Measurements from ENCODE around the gene AK9. TPM values are rescaled to one million over a fixed set of nuclear protein-coding genes. Genes with fewer than 3 reads are reported as not detected.

AK9 gene
- total and polyA plus RNA-seq, 9 of the 15 experiments (the other 6 are each of a cell fraction or from before 2014, with no cell fraction given): 0.59 to 1.9 (median 1.2) TPM

DNA sequence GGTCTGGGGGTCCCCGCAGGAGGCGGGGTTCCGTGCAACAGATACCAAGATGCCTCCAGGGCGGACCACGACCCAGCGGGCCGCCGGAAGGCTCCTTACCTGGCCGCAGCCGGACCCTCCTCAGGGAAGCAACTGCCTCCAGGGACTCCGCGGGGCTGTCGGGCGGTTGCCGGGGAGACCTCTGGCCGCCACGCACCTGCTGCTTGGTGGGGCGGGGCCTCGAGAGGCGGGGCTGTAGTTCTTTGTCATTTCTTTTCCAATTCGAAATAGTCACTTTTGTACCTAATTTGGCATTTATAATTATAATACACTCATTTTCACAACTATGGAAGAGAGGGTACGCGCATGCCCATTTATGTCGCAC is 647 bp downstream of the AK9 start:
- 9% methylated on average over 24 of the region's 24 CpGs for WGBS (ENCODE audit: insufficient coverage, low coverage, missing lambda C conversion rate)
- Histone ChIP-seq H4K20me1 (replicated peaks; ENCODE audit: control insufficient read depth, insufficient read depth, low read length) (no peaks in the 10 kb centered on the region), H3K4me3 (peak overlapping the region; percentile 55), H3K27ac (ENCODE audit: extremely low read depth, low read depth, low read length) (no peak overlapping the region; the same call in 2 of the 3 replicates), H2AFZ (ENCODE audit: low read depth, low read length) (peak overlapping the region; percentile 99), H3K9me1 (ENCODE audit: control insufficient read depth, insufficient read depth, low read length) (no peaks in the 10 kb centered on the region), H3K27me3 (ENCODE audit: control insufficient read depth in 2 of 2, insufficient read depth in 2 of 2, low read length in 2 of 2) (peaks cover 2 to 4% of the 10 kb centered on the region in 2 experiments; a peak in 2 of 5 replicates), H3K4me2 (ENCODE audit: insufficient read depth, low read length) (peak overlapping the region; percentile 96), H3K79me2 (ENCODE audit: control insufficient read depth, insufficient read depth, low read length) (no peaks in the 10 kb centered on the region), H3K36me3 (ENCODE audit: control insufficient read depth, insufficient read depth, low read length) (no peaks in the 10 kb centered on the region), H3K9me3 (replicated peaks; ENCODE audit: control insufficient read depth, insufficient read depth, low read depth, low read length) (no peaks in the 10 kb centered on the region), H3K4me1 (replicated peaks in 1 of 2; ENCODE audit: control insufficient read depth in 2 of 2, insufficient read depth in 2 of 2, low read length in 2 of 2) (peaks cover 0 to 12% of the 10 kb centered on the region in 2 experiments; a peak in 3 of 5 replicates), H3K9ac (ENCODE audit: insufficient read depth in 1 of 2, low read depth in 2 of 2, low read length in 2 of 2) (peak overlapping the region; percentile 66 to 83)
- ATAC-seq: peak; percentile 74
- FAIRE-seq: no peak
- DNase-seq (ENCODE audit: extremely low read depth in 1 of 4, low spot score in 3 of 4): peak; percentile 32 to 72 (median 57)
- ChIA-PET POLR2A (interaction anchor here (0.5 to 1.3 kb wide), 2 partner anchors 26 to 490 kb away, joined by 3 to 4 read pairs; no protein-coding TSS in a partner anchor), CTCF (ENCODE audit: low intra/inter-chr PET ratio) (no interaction called here)
- BruUV-seq (replicated peaks): no TSS peak
- TF ChIP-seq CEBPG (CRISPR knock-in tag; IDR thresholded peaks at IDR 0.05) (no peak), CEBPG (tag; conservative IDR thresholded peaks at IDR 0.05 in 1 of 2, IDR thresholded peaks at IDR 0.05 in 1 of 2) (no peak), ZBTB7A (IDR thresholded peaks at IDR 0.05; ENCODE audit: borderline replicate concordance, control insufficient read depth, low read depth, low read length) (no peak), SETDB1 (IDR thresholded peaks at IDR 0.05; ENCODE audit: low read length) (no peak), RFX1 (IDR thresholded peaks at IDR 0.05) (peak; percentile 76), GABPB1 (CRISPR knock-in tag; IDR thresholded peaks at IDR 0.05) (0 out of 2 replicates have a peak, but pooled peaks have one; percentile 6), KAT7 (CRISPR knock-in tag; IDR thresholded peaks at IDR 0.05; ENCODE audit: borderline replicate concordance) (0 out of 2 replicates have a peak, but pooled peaks have one; percentile 5)
- in situ Hi-C loops (cut with MboI): no loop called here
- intact Hi-C loops (cut with micrococcal nuclease): loop anchor here (5.0 to 10.0 kb wide), 2 partner anchors 163 to 506 kb away; no protein-coding TSS in a partner anchor

Data from K562 (cell line).